Heart left ventricle (tissue), 16 donors: ENCODE data around the gene PIGC. TPM values are rescaled to one million over a fixed set of nuclear protein-coding genes. Genes with fewer than 3 reads are reported as not detected.

Source experiments
- ATAC-seq, 4 donors: fragments of 200-7000 bp; cut with Tn5 transposase; one replicate each; pipeline ENCODE4 v1.9.1; 2020 to 2022; ENCODE audit warnings: moderate library complexity in 4 of 4, mild to moderate bottlenecking in 3 of 4, moderate number of reproducible peaks in 1 of 4
- DNase-seq, 5 donors: peaks; one replicate each; pipeline ENCODE4 v3.0.0-alpha.2; 2020
- H3K27ac ChIP-seq, 12 donors: fragments of 200-600 bp; sonication (generic) in 4 of 12; one replicate each; pipeline versions ENCODE4 v1.5.0 to v1.8.0; 2016 to 2022; ENCODE audit warnings: mild to moderate bottlenecking in 2 of 12
- H3K27me3 ChIP-seq, 9 donors: fragments of 200-600 bp; sonication (generic) in 2 of 9; one replicate each; pipeline versions ENCODE4 v1.5.1 to v1.8.0; 2016 to 2022; ENCODE audit warnings: mild to moderate bottlenecking in 3 of 9
- H3K36me3 ChIP-seq, 9 donors: fragments of 200-600 bp; sonication (generic) in 2 of 9; one replicate each; pipeline versions ENCODE4 v1.5.0 to v1.8.0; 2018 to 2022; ENCODE audit warnings: mild to moderate bottlenecking in 2 of 9
- H3K4me1 ChIP-seq, 12 donors: fragments of 200-600 bp; sonication (generic) in 4 of 12; one replicate each; pipeline versions ENCODE4 v1.5.0 to v1.8.0; 2016 to 2022; ENCODE audit warnings: mild to moderate bottlenecking in 3 of 12
- H3K4me3 ChIP-seq, 12 donors: fragments of 200-600 bp; sonication (generic) in 4 of 12; one replicate each; pipeline versions ENCODE4 v1.5.0 to v1.8.0; 2017 to 2022; ENCODE audit warnings: mild to moderate bottlenecking in 9 of 12, moderate library complexity in 4 of 12
- H3K9me3 ChIP-seq, 12 donors: fragments of 200-600 bp; sonication (generic) in 4 of 12; one replicate each; pipeline versions ENCODE4 v1.5.0 to v1.8.0; 2016 to 2022; ENCODE audit warnings: mild to moderate bottlenecking in 1 of 12
- CTCF ChIP-seq, 12 donors: fragments of 200-600 bp; sonication (generic) in 4 of 12; IDR thresholded peaks; one replicate each; pipeline versions ENCODE4 v1.5.0 to v1.8.0; 2018 to 2022; ENCODE audit warnings: antibody characterized with exemption in 12 of 12, mild to moderate bottlenecking in 5 of 12
- POLR2A ChIP-seq, 2 donors: fragments of 450-650 bp; IDR thresholded peaks; one replicate each; pipeline ENCODE4 v1.6.1; 2017; ENCODE audit warnings: antibody characterized with exemption in 2 of 2, mild to moderate bottlenecking in 2 of 2, moderate library complexity in 2 of 2
- WGBS, 4 donors: extraction: QIAGEN DNeasy Blood & Tissue Kit in 2 of 4; methylation state at CpG; one replicate each; pipeline versions ENCODE4 v1.1.5 to v1.1.7; 2013 to 2018; 5-methylcytosine and 5-hydroxymethylcytosine counted together
- intact Hi-C, 10 donors: fragments of 100-400 bp; cut with DNase I; formaldehyde crosslinking; loops; one replicate each; pipeline versions ENCODE4 v1.11.1 to v1.14.2; 2022
- polyA plus RNA-seq, 2 donors: library from polyadenylated mRNA; stranded (reverse); fragments of 200-250 nt; gene quantifications; one replicate each; pipeline ENCODE4 v1.2.3, GENCODE V29; 2013
- total RNA-seq, 9 donors: library from RNA; depleted of rRNA in 2 of 9; stranded (reverse); fragments of >200 nt in 2 of 9; fragmentation: NEBNext Ultra II Directional in 3 of 9; extraction: Animal tissue kit (Norgen Biotek cat#: 25700) in 3 of 9; gene quantifications; one replicate each; pipeline versions ENCODE4 v1.1.0 to v1.2.4, GENCODE V29; 2016 to 2023
- donor health status: ischemic (EF 13 %, LVEDD 7.1; RV severe dilation, severe dysfunction).
- donor health status: healthy with polysubstance abuse.
- donor health status: DM: no; HTN: yes; CAD: no.
- donor health status: DM: no; HTN: no; CAD: no.
- donor health status: ischemic (EF 25% LVEDD 6.9; RV normal size, moderate dysfunction).
- donor health status: ischemic (EF 25% LVEDD 5.7; RV mildly dilated, moderate dysfunction).
- donor health status: healthy.
- donor health status: DM: yes; HTN: yes; CAD: no.
- donor health status: ischemic (EF 35%, LVEDD 5.7; RV mildly dilated, moderate dysfunction).
- donor health status: nonischemic (EF 11% LVEDD 7.7; RV severe dilation, severe dysfunction).
- donor health status: DM: yes; HTN: yes; CAD: no.
- donor health status: PGD.
- donor health status: ischemic (EF 29% LVEDD 5.4; RV normal size, mild dysfunction).
- donor health status: nonischemic (EF 23%, LVEDD 6.1; RV moderate dilation, normal function).

PIGC gene
- total and polyA plus RNA-seq, 11 donors, result 12.3 to 22.9 (median 15.7) TPM

DNA sequence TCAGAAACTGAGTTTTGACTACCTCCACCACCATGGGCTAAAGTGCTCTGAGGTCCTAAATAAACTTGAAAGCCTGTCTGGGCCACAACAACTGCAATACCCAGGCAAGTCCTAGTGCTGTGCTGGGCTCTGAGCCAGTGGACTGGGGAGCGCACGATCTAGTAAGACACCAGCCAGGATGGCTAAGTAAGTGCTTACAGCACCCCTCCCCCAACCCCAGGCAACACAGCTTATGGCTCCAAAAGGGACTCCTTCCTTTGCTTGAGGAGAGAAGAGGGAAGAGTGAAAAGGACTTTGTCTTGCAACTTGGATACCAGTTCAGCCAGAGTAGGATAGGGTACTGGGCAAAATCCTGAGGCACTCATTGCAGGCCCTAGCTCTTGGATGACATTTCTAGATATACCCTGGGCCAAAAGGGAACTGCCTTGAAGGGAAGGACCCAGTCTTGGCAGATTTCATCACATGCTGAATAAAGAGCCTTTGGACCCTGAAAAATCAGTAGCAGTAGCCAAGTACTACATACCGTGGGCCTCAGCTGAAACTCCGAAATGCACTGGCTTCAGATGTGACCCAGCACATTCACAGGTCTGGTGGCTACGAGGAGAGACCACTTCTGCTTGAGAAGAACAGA lies 21.8 kb downstream of the PIGC start:
- Histone ChIP-seq H3K27me3 (no peaks in the 10 kb centered on the region), H3K9me3 (no peaks in the 10 kb centered on the region), H3K4me1 (peaks cover 0 to 10% (median 0%) of the 10 kb centered on the region in 12 donors), H3K36me3 (no peaks in the 10 kb centered on the region), H3K27ac (no peak overlapping the region), H3K4me3 (no peak overlapping the region)
- TF ChIP-seq CTCF (IDR thresholded peaks at IDR 0.05) (no peak), POLR2A (IDR thresholded peaks at IDR 0.05) (no peak)
- intact Hi-C loops, result no loop called here
- WGBS, 4 donors, result 72 to 78% (median 75%) methylated on average over 3 to 5 of the region's 5 CpGs
- peak in 2 of 5 donors; percentile 33 to 35 for DNase-seq
- ATAC-seq, result peak in 2 of 4 donors; percentile 51 to 62

DNA sequence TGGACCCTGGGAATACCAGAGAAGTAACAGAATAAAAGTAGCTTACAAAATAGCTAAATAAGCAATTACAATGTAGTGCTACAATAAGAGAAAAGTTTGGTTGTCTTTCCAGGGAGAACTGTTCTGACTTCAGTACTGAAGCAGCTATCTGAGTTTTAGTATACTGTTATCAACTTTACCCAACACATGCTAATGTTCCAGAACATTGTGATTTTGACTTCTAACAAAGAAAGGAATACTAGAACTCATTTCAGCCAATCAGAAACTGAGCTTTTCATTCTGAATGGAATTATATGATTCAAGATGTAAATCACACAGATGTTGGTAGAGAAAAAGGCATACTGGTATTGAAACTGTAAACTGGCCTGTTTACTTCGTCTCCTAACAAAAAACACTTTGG lies 23.5 kb downstream of the PIGC start, which contains the start of gene C1orf105:
C1orf105 (plus strand) TSS at position 301 of the 400 bp plus-strand sequence. CDS start 201 bp downstream, outside the sequence.
- H3K4me1 ChIP-seq, result peaks cover 0 to 7% (median 0%) of the 10 kb centered on the region in 12 donors
- 92 to 100% (median 97%) methylated on average over 1 of the region's 1 CpG for WGBS, 4 donors
- H3K27me3 ChIP-seq, result no peaks in the 10 kb centered on the region
- no peak within 1 kb of the TSS for H3K4me3 ChIP-seq
- H3K9me3 ChIP-seq, result no peaks in the 10 kb centered on the region
- intact Hi-C loops, result no loop called here
- H3K36me3 ChIP-seq, result no peaks in the 10 kb centered on the region
- DNase-seq, result no peak
- no peak for TF ChIP-seq CTCF (IDR thresholded peaks at IDR 0.05)
- no peak for TF ChIP-seq POLR2A (IDR thresholded peaks at IDR 0.05)
- H3K27ac ChIP-seq, result no peak within 1 kb of the TSS
- no peak for ATAC-seq

GRCh38 chr1:172417557-172417956 lies 26.3 kb downstream of the PIGC start:
- 96 to 100% (median 97%) methylated on average over 1 of the region's 1 CpG for WGBS, 4 donors
- ATAC-seq, result no peak
- H3K4me3 ChIP-seq, result no peak overlapping the region
- peaks cover 0 to 7% (median 0%) of the 10 kb centered on the region in 12 donors for H3K4me1 ChIP-seq
- no peak for DNase-seq
- no peak overlapping the region for H3K27ac ChIP-seq
- no peaks in the 10 kb centered on the region for H3K27me3 ChIP-seq
- TF ChIP-seq POLR2A (IDR thresholded peaks at IDR 0.05) (no peak), CTCF (IDR thresholded peaks at IDR 0.05) (no peak)
- H3K9me3 ChIP-seq, result no peaks in the 10 kb centered on the region
- intact Hi-C loops, result no loop called here
- H3K36me3 ChIP-seq, result no peaks in the 10 kb centered on the region

- DNase-seq (no peak), ATAC-seq (no peak)
- intact Hi-C loops, result no loop called here
- Histone ChIP-seq H3K4me1 (no peaks in the 10 kb centered on the region), H3K27me3 (no peaks in the 10 kb centered on the region), H3K9me3 (no peaks in the 10 kb centered on the region), H3K4me3 (no peak overlapping the region), H3K36me3 (no peaks in the 10 kb centered on the region), H3K27ac (no peak overlapping the region)
- no peak for TF ChIP-seq POLR2A (IDR thresholded peaks at IDR 0.05)
- TF ChIP-seq CTCF (IDR thresholded peaks at IDR 0.05), result no peak
- 72 to 85% (median 79%) methylated on average over 4 of the region's 4 CpGs for WGBS, 4 donors
These were observed 27.3 kb downstream of the PIGC start for GRCh38 chr1:172416496-172417035.
